NCI-H2107 treated with DMSO at 0.1 percent for 48 hours (cell line): ENCODE measurements around the gene BBIP1.
A peak's percentile ranks its signal among the peaks of the same experiment; 100 is the strongest.

Experiments
- DNase-seq: peaks from one replicate; lab custom pipeline; 2025; ENCODE audit not compliant: unreplicated experiment; lab: John Stamatoyannopoulos, UW

The BBIP1 gene, protein sequence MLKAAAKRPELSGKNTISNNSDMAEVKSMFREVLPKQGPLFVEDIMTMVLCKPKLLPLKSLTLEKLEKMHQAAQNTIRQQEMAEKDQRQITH

GRCh38 chr10:110918643-110919348 lies at the start of gene BBIP1:
TSS of gene BBIP1 (minus strand) at chr10:110919180. CDS start at chr10:110918157, 1,023 bp downstream.
- peak; percentile 97 for DNase-seq

GRCh38 chr10:110967645-110968044 lies 48.7 kb upstream of the BBIP1 start:
- DNase-seq: no peak

GRCh38 chr10:110967009-110967630 lies 48.1 kb upstream of the BBIP1 start:
- DNase-seq: no peak

- DNase-seq: no peak
Observed at GRCh38 chr10:110966146-110966545, 47.2 kb upstream of the BBIP1 start.

DNA sequence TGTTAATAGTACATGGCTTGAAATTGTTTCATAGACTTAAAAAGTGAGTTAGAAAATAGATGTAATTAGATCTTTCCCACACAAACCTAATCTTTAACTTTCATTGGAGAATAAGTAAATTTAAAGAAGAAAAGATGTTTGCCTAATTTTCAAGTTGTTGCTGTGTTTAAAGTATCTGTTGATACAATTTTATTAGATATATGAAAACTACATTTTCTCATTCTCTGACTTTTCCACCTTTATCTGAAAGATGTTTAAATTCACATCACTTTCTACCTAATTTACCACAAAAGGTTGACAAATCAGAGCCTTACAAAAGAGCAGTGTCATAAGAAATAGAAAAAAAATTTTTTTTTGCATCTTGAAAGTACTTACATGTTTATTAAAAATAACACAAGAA lies 46.2 kb upstream of the BBIP1 start:
- no peak for DNase-seq

DNA sequence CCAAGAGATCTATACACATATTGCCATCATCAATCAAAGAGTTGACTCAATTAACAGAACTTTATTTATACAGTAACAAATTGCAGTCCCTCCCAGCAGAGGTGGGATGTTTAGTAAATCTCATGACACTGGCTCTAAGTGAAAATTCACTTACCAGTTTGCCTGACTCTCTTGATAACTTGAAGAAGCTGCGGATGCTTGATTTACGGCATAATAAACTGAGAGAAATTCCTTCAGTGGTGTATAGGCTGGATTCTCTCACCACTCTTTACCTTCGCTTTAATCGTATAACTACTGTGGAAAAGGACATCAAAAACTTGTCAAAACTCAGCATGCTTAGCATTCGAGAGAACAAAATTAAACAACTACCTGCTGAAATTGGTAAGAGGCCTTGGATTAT lies 45.7 kb upstream of the BBIP1 start:
- DNase-seq: no peak

DNA sequence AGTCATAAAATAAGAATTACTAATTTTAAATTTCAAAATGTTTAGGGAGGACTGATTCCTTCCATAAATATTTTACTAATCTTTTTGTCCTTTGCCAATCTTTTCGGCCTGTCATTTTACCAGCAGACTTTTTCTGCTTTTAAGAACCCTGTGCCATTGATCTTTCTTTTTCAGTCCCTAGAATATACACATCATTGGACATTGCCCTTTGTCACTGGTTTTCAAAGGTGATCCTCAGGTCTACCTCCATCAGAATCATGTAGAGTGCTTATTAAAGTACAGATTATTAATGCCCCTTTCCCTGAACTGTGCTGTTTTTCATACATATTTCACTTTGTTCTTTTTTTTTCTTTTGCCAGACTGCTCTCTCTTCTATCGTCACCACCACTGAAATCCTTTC lies 44.2 kb upstream of the BBIP1 start:
- DNase-seq: no peak

DNA sequence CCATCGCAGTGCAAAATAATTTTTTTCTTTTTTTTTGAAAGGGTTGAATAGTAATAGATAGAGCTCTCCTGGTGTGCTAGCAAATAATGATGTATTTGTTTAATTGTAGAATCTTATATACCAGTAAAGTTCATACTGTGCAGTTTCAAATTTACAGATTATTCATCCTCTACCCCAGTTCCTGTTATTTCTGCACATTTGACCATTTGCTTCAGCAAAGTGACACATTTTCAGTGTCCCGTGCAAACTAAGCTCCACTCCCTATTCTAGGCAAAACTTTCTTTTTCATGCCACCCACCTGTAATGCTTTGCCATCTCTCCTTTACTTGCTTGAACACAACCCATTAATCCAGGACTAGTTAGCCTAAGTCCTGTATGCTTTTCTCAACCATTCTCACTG lies 43.5 kb upstream of the BBIP1 start:
- no peak for DNase-seq

GRCh38 chr10:110960333-110960712 lies 41.3 kb upstream of the BBIP1 start:
- no peak for DNase-seq

DNA sequence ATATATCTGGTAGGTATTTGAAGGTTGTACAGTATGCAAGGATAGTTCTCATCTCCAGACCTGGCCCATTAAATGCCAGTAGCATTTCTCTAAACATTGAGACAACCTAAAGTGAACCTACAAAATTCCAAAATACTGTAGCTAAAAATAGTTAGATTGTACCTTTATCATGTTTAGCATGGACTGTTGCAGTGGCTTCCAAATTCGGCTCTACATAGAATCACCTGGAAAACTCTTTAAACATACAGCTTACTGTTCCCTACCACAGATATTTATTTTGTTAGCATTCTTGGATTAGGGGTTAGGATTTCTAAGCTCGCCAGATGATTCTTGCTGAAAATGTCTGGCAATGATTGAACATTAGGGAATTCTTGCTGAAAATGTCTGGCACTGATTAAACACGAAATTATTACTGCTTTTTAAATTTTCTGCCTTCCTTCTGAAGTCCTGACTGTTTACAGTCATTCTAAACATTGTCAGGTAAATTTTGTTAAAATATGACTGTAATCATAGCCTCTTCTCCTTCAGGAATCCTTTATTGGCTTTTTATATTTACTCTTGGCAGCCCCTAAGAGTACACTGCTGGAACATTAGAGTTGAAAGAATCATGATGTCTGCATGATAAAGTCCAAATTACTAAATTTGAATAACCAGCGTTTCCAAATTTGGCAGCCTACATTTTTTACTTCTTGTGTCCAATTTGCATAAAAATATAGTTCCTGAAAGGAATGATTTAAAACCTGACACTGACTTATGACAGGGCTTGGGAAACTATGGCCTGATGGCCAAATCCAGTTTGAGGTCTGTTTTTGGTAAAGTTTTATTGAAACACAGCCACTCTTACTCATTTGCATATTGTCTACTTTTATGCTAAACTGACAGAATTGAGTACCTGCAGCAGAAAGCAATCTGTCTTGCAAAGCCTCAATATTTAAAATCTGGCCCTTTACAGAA lies 40.7 kb upstream of the BBIP1 start:
- DNase-seq: no peak

- DNase-seq: no peak
Observed at GRCh38 chr10:110957606-110958005, 38.6 kb upstream of the BBIP1 start.

DNA sequence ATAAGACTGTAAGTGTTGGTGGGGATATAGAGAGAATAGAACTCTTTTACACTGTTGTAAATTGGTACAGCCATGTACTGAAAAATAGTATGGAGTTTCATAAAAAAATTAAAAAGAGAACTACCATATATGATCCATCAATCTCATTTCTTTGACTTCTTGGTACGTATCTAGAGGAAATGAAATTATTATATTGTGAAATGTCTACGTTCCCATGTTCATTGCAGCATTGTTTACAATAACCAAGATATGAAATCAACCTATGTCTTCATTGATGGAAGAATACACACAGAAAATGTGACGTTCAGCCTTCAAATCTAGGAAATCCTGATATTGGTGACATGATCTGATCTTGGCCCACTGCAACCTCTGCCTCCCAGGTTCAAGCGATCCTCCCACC lies 32.4 kb upstream of the BBIP1 start:
- DNase-seq: no peak

- DNase-seq: no peak
Observed at GRCh38 chr10:110947061-110947595, 28.1 kb upstream of the BBIP1 start.

DNA sequence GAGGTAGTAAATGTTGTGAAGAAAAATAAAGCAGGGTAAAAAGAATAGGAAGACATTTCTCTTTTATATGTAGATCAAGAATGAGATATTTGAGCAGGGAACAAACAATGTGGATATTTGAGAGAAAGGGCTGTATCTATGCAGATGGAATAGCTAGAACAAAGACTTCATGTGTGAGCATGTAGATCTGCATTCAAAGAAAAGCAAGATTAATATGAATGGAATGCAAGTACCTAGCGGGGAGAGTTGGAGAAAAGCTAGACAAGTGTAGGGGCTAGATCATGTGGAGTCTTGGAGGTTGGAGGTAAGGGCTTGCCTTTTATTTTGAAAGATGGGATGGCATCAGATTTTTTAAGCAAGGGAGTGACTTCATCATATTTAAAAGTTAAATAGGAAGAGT lies 27.5 kb upstream of the BBIP1 start:
- DNase-seq: no peak

DNA sequence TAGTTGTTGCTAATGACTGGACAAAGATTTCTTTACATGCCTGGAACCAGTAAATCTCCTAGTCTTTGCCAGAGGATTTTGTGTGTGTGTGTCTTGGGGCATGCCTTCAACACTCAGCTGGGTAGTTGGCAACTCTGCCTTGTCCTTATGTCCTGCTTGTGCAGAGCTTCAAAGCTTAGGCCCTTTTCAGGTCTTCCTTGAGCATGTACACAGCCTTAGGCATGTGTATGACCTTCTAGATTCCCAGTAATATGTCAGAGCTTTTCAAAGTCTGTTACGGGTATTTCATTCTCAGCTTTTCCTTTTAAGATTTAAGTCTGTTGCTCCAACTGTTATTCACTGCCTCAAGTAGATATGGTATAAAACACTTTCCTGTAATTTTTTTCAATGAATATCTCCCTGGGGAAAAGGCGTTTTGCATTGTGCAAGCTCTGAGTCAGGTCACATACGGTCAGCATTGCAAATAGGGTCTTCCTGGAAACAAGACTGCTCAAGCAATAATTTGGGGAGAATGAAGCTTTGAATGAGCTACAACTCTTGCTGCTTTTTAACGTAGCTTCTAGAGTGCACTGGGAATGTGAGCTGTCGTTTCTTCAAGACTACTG lies 25.9 kb upstream of the BBIP1 start:
- no peak for DNase-seq

GRCh38 chr10:110939419-110939818 lies 20.4 kb upstream of the BBIP1 start:
- no peak for DNase-seq

DNA sequence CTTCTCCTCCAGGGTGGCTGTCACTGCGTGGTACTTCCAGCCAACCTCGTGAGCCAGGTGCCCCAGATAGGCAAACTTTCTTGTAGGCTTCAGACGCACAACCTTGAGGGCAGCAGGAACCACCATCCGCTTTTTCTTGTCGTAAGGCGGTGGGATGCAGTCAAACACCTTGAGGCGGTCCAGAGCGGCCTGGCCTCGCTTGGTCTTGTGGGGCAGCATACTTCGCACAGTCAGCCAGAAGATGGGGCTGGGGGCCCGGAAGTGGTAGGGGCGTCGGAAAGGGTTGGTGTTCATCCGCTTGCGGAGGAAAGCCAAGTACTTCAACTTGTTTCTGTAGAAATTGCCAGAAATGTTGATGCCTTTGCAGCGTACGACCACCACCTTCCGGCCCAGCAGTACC lies 17.8 kb upstream of the BBIP1 start:
- DNase-seq: no peak

DNA sequence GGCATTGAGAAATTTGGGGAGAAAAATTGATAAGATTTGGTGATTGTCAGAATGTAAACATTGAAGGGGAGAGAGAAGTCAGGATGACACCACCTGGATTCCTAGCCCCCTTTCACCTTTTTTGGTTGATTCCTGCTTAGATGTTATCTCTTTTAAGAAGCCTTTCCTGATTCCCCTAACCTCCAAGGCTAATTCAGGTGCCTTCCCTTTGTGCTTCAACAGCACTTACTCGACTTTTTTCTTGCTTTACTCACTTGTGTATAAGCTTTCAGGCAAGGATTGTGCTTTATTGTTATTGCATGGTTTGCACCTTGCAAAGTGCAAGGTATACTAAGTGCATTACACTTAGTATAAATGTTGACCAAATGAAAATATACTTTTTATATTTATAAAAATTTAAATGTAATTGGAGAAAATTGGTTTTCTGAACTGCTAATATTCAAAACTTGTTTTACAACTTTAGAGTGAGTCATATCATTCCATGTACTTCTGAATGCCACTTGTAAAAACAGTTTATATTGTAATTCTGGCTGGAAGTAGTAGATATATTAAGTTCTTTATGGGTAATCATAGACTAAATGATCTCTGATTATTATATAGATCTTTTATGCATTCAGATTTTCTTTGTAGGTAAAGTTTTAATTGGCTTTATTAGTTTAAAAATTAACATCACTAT lies 13.7 kb upstream of the BBIP1 start:
- no peak for DNase-seq

DNA sequence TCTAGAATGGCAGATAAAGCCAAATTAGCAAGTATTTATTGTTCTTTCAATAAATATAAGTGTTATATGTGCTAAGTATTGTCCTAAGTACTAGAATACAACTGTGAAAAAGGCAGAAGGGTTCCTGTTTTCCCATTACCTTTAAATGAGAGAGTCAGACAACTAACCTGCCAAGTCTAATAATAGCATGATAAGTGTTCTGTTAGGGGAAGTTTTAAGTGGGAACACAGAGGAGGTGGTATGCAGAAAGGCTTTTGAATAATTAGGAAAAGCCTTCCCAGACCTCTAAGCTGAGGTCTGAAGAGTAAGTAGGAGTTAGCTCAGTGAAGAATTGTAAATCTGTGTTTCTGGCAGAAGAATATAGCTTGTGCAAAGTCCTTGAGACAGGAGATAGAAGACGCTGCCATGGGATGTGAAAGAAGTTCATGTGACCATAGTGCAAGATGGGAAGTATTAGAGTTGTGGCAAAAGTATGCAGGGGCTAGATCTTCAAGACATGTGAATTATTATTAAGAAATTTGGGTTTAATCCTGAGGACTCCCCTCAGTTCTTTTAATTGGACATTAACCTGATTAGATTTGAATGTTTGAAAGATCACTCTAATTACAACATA lies 12.9 kb upstream of the BBIP1 start:
- no peak for DNase-seq

GRCh38 chr10:110927461-110927860 lies 8.5 kb upstream of the BBIP1 start:
- no peak for DNase-seq
